DMS53 (cell line): Measurements from ENCODE around the gene ANKRD53.
A peak's percentile ranks its signal among the peaks of the same experiment; 100 is the strongest.
"Not testable (repeated sequence)": the region's sequence is repeated elsewhere in the genome, so short reads cannot be mapped to it uniquely, and the experiment has no call there.

ENCODE experiments used
- DNase-seq: peaks from one replicate; lab custom pipeline; 2025; lab: John Stamatoyannopoulos, UW

The ANKRD53 gene

GRCh38 chr2:71011786-71012185 is 33.4 kb downstream of the ANKRD53 start:
- DNase-seq, result not testable (repeated sequence)

GRCh38 chr2:71018625-71019024 is 40.2 kb downstream of the ANKRD53 start:
- no peak for DNase-seq

GRCh38 chr2:71019989-71020388 is 41.6 kb downstream of the ANKRD53 start:
- not testable (repeated sequence) for DNase-seq

GRCh38 chr2:71021394-71021793 is 43.0 kb downstream of the ANKRD53 start:
- not testable (repeated sequence) for DNase-seq

- DNase-seq, result peak; percentile 83
These were observed 45.3 kb downstream of the ANKRD53 start for GRCh38 chr2:71023553-71024243.
